ENCODE data around the gene SNAP25. TPM values are rescaled to one million over a fixed set of nuclear protein-coding genes. Genes with fewer than 3 reads are reported as not detected.

The SNAP25 gene
- total RNA-seq, 1 experiment from 2014 or later, result 0.39 TPM

- TF ChIP-seq TCF7L2 (IDR thresholded peaks at IDR 0.05; ENCODE audit: borderline replicate concordance, extremely low read depth, insufficient read depth, insufficient read length) (no peak), EGR1 (IDR thresholded peaks at IDR 0.05; ENCODE audit: low read depth) (no peak), SIN3A (IDR thresholded peaks at IDR 0.05; ENCODE audit: low read depth) (no peak)
Measured at GRCh38 chr20:10344953-10345352, 126.3 kb downstream of the SNAP25 start (continued).

GRCh38 chr20:10347086-10347880, 128.7 kb downstream of the SNAP25 start:
- H2AFZ ChIP-seq (ENCODE audit: low read depth, low read length, poor library complexity, severe bottlenecking), result no peak overlapping the region
- no peaks in the 10 kb centered on the region for H3K4me1 ChIP-seq (ENCODE audit: control insufficient read depth in 1 of 2, insufficient read depth in 2 of 2, low read length in 2 of 2)
- no peak overlapping the region for H3K9ac ChIP-seq (ENCODE audit: low read length)
- H3K27me3 ChIP-seq (ENCODE audit: insufficient read depth, low read length), result no peaks in the 10 kb centered on the region
- no peaks in the 10 kb centered on the region for H3K36me3 ChIP-seq (ENCODE audit: control insufficient read depth in 1 of 2, insufficient read depth in 2 of 2, low read length in 2 of 2)
- no peaks in the 10 kb centered on the region for H3K9me2 ChIP-seq (ENCODE audit: insufficient read depth)
- DNase-seq (ENCODE audit: low read depth, low spot score), result no peak
- H3K79me2 ChIP-seq (ENCODE audit: insufficient read depth, low read length), result no peaks in the 10 kb centered on the region
- H3K27ac ChIP-seq (ENCODE audit: low read depth, low read length), result no peak overlapping the region
- no peak overlapping the region for H3K4me3 ChIP-seq (replicated peaks in 1 of 2; ENCODE audit: low read depth in 1 of 2, low read length in 2 of 2)
- TF ChIP-seq SRF (IDR thresholded peaks at IDR 0.05; ENCODE audit: low read depth) (no peak), ZBTB33 (IDR thresholded peaks at IDR 0.05; ENCODE audit: extremely low read depth, insufficient replicate concordance, low read length) (no peak), CTCF (IDR thresholded peaks at IDR 0.05 in 2 of 3, conservative IDR thresholded peaks at IDR 0.05 in 1 of 3; ENCODE audit: borderline replicate concordance in 1 of 3, insufficient read depth in 1 of 3, low read depth in 2 of 3, low read length in 2 of 3) (no peak), MAX (IDR thresholded peaks at IDR 0.05) (no peak), EZH2phosphoT487 (IDR thresholded peaks at IDR 0.05; ENCODE audit: borderline replicate concordance) (no peak), POLR2AphosphoS5 (IDR thresholded peaks at IDR 0.05; ENCODE audit: low read depth, low read length) (no peak), FOSL1 (IDR thresholded peaks at IDR 0.05; ENCODE audit: low read depth) (no peak), YY1 (IDR thresholded peaks at IDR 0.05; ENCODE audit: extremely low read depth, insufficient replicate concordance, low read depth, low read length) (no peak), CEBPB (IDR thresholded peaks at IDR 0.05; ENCODE audit: low read depth) (no peak), EGR1 (IDR thresholded peaks at IDR 0.05; ENCODE audit: low read depth) (no peak), ATF3 (IDR thresholded peaks at IDR 0.05) (no peak), SIN3A (IDR thresholded peaks at IDR 0.05; ENCODE audit: low read depth) (no peak)
- ATAC-seq, result no peak
- no peaks in the 10 kb centered on the region for H3K9me3 ChIP-seq (ENCODE audit: control insufficient read depth in 1 of 2, insufficient read depth in 1 of 2, low read depth in 1 of 2, low read length in 2 of 2)
- no TSS peak for BruUV-seq (replicated peaks)
- no peak overlapping the region for H3K4me2 ChIP-seq (ENCODE audit: low read length)
- ChIA-PET CTCF (no interaction called here), RAD21 (ENCODE audit: low non-redundant PET in 1 of 2, low total read pairs in 2 of 2, uncharacterized antibody in 2 of 2, unreplicated experiment in 2 of 2) (no interaction called here), POLR2A (no interaction called here)
- intact Hi-C loops (cut with micrococcal nuclease), result no loop called here
- no peaks in the 10 kb centered on the region; the same call in 1 of the 2 replicates for H4K20me1 ChIP-seq (ENCODE audit: insufficient read depth)
